Measurements from ENCODE around the gene GDPGP1.
A peak's percentile ranks its signal among the peaks of the same experiment; 100 is the strongest.

The GDPGP1 gene

GRCh38 chr15:90213122-90213817, 20.7 kb upstream of the GDPGP1 start:
- peak overlapping the region; percentile 76 for H3K27ac ChIP-seq
- no peak for TF ChIP-seq CTCF (conservative IDR thresholded peaks at IDR 0.05)

GRCh38 chr15:90213818-90214204, 20.2 kb upstream of the GDPGP1 start:
- no peak for TF ChIP-seq CTCF (conservative IDR thresholded peaks at IDR 0.05)
- H3K27ac ChIP-seq = peak overlapping the region; percentile 76

- TF ChIP-seq CTCF (conservative IDR thresholded peaks at IDR 0.05) = peak; percentile 55
- peak overlapping the region; percentile 76; the same call in 1 of the 2 replicates for H3K27ac ChIP-seq
Observed at GRCh38 chr15:90214553-90215196, 19.3 kb upstream of the GDPGP1 start.

- no peak for TF ChIP-seq CTCF (conservative IDR thresholded peaks at IDR 0.05)
- no peak overlapping the region for H3K27ac ChIP-seq
Observed at GRCh38 chr15:90217671-90218394, 16.2 kb upstream of the GDPGP1 start.

GRCh38 chr15:90219421-90220141, 14.4 kb upstream of the GDPGP1 start:
- TF ChIP-seq CTCF (conservative IDR thresholded peaks at IDR 0.05) = peak; percentile 92
- H3K27ac ChIP-seq = peak overlapping the region; percentile 67; the same call in 1 of the 2 replicates

- peak; percentile 96 for TF ChIP-seq CTCF (conservative IDR thresholded peaks at IDR 0.05)
- H3K27ac ChIP-seq = peak overlapping the region; percentile 67
Observed at GRCh38 chr15:90221246-90221900, 12.6 kb upstream of the GDPGP1 start.
